Left lung (tissue), 10 donors: ENCODE results near the gene GOT2. TPM values are rescaled to one million over a fixed set of nuclear protein-coding genes. Genes with fewer than 3 reads are reported as not detected.

Experiments
- ATAC-seq: fragments of 200-7000 bp; cut with Tn5 transposase; one replicate; pipeline ENCODE4 v1.9.1; 2020; ENCODE audit warnings: moderate library complexity
- DNase-seq, 4 donors: peaks; one replicate each; pipeline ENCODE4 v3.0.0-alpha.2; 2013 to 2020
- H3K27ac ChIP-seq, 2 donors: fragments of 200-600 bp; sonication (generic) in 1 of 2; one replicate each; pipeline versions ENCODE4 v1.5.0 to v1.8.0; 2020 to 2021
- H3K27me3 ChIP-seq, 2 donors: fragments of 200-600 bp; sonication (generic) in 1 of 2; one replicate each; pipeline versions ENCODE4 v1.5.0 to v1.8.0; 2020 to 2021
- H3K36me3 ChIP-seq, 2 donors: fragments of 200-600 bp; sonication (generic) in 1 of 2; one replicate each; pipeline versions ENCODE4 v1.5.0 to v1.8.0; 2020 to 2021
- H3K4me1 ChIP-seq, 2 donors: fragments of 200-600 bp; one replicate each; pipeline ENCODE4 v1.8.0; 2021
- H3K4me3 ChIP-seq, 2 donors: fragments of 200-600 bp; sonication (generic) in 1 of 2; one replicate each; pipeline versions ENCODE4 v1.5.0 to v1.8.0; 2020 to 2021; ENCODE audit warnings: mild to moderate bottlenecking in 1 of 2
- H3K9me3 ChIP-seq, 2 donors: fragments of 200-600 bp; sonication (generic) in 1 of 2; one replicate each; pipeline versions ENCODE4 v1.5.0 to v1.8.0; 2020 to 2021
- CTCF ChIP-seq, 2 donors: fragments of 200-600 bp; sonication (generic) in 1 of 2; IDR thresholded peaks; one replicate each; pipeline versions ENCODE4 v1.5.0 to v1.8.0; 2021; ENCODE audit warnings: antibody characterized with exemption in 2 of 2
- intact Hi-C, 2 donors: fragments of 100-400 bp; cut with DNase I; formaldehyde crosslinking; loops; one replicate each; pipeline versions ENCODE4 v1.11.2 to v1.14.2; 2022
- polyA plus RNA-seq, 6 donors: library from polyadenylated mRNA; unstranded; fragments of 120-200 nt; gene quantifications; one replicate each; pipeline ENCODE4 v1.2.1, GENCODE V29; 2013; ENCODE audit not compliant: insufficient read length in 6 of 6
- total RNA-seq, 2 donors: library from RNA; stranded (reverse); fragmentation: NEBNext Ultra II Directional; extraction: Animal tissue kit (Norgen Biotek cat#: 25700); gene quantifications; one replicate each; pipeline ENCODE4 v1.2.1, GENCODE V29; 2021
- donor health status: DM: no; HTN: yes; CAD: no.
- donor health status: DM: no; HTN: no; CAD: no.

GOT2 gene
- total and polyA plus RNA-seq, 8 donors = 51.9 to 70.5 (median 56.6) TPM

GRCh38 chr16:58732545-58733247 lies 1.4 kb downstream of the GOT2 start:
- TF ChIP-seq CTCF (IDR thresholded peaks at IDR 0.05) = no peak
- Histone ChIP-seq H3K9me3 (no peaks in the 10 kb centered on the region), H3K27ac (no peak overlapping the region), H3K36me3 (no peaks in the 10 kb centered on the region), H3K27me3 (no peaks in the 10 kb centered on the region), H3K4me3 (peak overlapping the region; percentile 86 to 98), H3K4me1 (peaks cover 13 to 24% of the 10 kb centered on the region in 2 donors)
- intact Hi-C loops = no loop called here
- peak in 1 of 4 donors; percentile 1 for DNase-seq
- no peak for ATAC-seq

DNA sequence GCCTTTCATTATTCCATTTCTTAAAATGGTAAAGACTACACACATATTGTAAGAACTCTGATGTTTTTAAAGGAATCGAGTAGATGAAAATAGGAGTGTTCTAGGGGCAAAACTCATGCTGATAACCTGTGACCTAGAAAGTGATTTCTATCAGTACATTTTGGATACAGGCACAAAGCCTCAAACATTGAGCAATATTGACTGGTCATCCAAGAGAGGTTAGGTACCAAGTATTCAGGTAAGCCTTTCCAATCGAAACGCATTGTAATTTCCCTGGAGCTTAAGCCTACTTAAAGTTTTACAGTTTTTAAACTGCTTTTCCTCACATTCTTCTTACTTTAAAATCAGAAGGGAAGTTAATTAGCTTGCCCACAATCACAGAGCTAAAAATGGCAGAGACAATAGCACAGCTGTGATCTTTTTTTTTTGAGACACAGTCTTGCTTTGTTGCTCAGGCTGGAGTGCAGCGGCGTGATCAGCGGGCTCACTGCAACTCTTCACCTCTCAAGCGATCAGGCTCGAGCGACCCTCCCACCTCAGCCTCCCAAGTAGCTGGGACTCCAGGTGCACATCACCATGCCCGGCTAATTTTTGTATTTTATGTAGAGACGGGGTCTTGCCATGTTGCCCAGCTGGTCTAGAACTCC lies 3.3 kb downstream of the GOT2 start:
- Histone ChIP-seq H3K36me3 (no peaks in the 10 kb centered on the region), H3K4me1 (peaks cover 13 to 24% of the 10 kb centered on the region in 2 donors), H3K9me3 (no peaks in the 10 kb centered on the region), H3K4me3 (no peak overlapping the region), H3K27me3 (no peaks in the 10 kb centered on the region), H3K27ac (no peak overlapping the region)
- intact Hi-C loops = no loop called here
- DNase-seq = no peak
- no peak for TF ChIP-seq CTCF (IDR thresholded peaks at IDR 0.05)
- ATAC-seq = no peak

DNA sequence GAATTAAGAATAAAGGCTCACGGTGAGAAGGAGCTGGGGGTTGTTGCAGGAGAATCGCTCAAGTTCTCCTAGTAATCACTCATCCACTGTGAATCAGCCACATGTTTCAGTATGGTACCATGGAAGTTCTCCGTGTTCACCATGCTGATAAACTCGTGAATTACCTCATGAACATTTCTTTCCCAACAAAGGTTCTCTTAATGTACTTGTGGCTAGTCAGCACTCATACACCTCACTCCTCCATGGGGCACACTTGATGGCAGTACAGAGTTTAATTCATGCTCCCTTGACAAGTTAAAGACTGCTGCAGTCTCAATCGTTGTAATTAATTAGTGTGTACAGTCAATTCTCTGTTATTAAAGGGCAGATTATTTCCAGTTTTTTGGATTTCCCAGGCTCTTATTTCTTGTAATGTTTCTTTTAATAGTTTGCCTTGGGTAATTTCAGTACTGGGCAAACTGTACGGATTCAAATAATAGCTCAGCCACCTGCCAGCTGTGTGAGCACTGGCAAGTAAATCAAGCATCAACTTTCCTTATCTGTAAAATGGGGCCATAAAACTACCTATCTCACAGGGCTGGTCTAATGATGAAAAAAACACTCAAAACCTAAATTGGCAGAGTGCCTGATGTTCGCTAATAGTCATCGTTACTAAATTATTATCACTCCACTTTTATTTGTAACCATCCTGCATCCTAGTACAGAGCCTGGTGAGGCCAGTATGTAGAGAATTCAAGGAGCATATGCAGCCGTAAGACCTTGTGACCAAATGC lies 6.1 kb downstream of the GOT2 start:
- peaks cover 0 to 8% of the 10 kb centered on the region in 2 donors for H3K36me3 ChIP-seq
- intact Hi-C loops = no loop called here
- no peak for ATAC-seq
- no peaks in the 10 kb centered on the region for H3K27me3 ChIP-seq
- no peak overlapping the region for H3K27ac ChIP-seq
- H3K4me3 ChIP-seq = no peak overlapping the region
- no peaks in the 10 kb centered on the region for H3K9me3 ChIP-seq
- DNase-seq = no peak
- H3K4me1 ChIP-seq = peaks cover 9% of the 10 kb centered on the region in 2 donors
- TF ChIP-seq CTCF (IDR thresholded peaks at IDR 0.05) = no peak

- Histone ChIP-seq H3K27ac (no peak overlapping the region), H3K4me1 (peaks cover 1% of the 10 kb centered on the region in 2 donors), H3K36me3 (peaks cover 0 to 16% of the 10 kb centered on the region in 2 donors), H3K9me3 (no peaks in the 10 kb centered on the region), H3K27me3 (no peaks in the 10 kb centered on the region), H3K4me3 (no peak overlapping the region)
- intact Hi-C loops = no loop called here
- no peak for DNase-seq
- TF ChIP-seq CTCF (IDR thresholded peaks at IDR 0.05) = no peak
- no peak for ATAC-seq
These were observed 6.9 kb downstream of the GOT2 start for GRCh38 chr16:58727028-58727781.
